GM19328 (cell line): Measurements from ENCODE around the gene ZFR2.

Experiments
- ATAC-seq: cut with Tn5 transposase; IDR thresholded peaks from one replicate; pipeline ENCODE4 v1.9.1; 2021; ENCODE audit warnings: mild to moderate bottlenecking, moderate library complexity; ENCODE audit not compliant: unreplicated experiment

The ZFR2 gene

DNA sequence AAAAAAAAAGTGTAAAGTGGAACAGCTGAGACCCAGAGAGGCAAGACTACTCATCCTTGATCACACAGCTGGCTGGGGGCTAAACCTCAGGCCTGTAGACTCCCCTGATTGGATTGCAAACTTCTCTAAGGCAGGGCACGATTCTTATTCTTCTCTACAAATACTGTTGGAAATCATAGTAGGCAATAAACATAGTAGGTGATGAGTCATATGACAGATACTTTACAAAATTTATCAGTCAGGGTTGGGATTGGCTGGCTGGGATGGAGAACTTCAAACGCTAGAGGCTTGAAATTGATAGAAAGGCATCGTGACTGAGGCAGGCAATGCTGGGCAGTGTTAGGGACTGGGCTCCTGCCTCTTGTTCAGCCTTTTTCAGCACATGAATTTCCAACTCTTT, 76.7 kb downstream of the ZFR2 start:
- no peak for ATAC-seq

DNA sequence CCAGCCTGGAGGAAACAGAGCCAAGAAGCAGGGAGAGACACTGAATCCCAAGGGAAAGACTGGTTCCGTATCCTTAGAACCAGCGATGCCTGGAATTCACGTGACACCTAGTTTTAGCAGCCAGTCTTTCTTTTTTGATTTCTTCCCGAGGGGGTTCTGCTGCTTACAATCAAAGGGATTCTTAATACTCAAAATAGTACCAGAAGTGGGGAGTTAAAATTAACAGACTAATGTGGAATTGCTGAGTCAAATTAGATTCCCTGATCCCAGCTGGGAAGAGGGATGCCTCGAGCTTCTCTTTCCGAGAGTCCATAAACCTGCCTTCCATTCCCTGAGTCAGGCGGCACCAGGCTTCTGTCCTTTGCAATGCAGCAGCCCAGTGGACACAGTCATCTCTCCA, 77.9 kb downstream of the ZFR2 start:
- ATAC-seq = no peak

DNA sequence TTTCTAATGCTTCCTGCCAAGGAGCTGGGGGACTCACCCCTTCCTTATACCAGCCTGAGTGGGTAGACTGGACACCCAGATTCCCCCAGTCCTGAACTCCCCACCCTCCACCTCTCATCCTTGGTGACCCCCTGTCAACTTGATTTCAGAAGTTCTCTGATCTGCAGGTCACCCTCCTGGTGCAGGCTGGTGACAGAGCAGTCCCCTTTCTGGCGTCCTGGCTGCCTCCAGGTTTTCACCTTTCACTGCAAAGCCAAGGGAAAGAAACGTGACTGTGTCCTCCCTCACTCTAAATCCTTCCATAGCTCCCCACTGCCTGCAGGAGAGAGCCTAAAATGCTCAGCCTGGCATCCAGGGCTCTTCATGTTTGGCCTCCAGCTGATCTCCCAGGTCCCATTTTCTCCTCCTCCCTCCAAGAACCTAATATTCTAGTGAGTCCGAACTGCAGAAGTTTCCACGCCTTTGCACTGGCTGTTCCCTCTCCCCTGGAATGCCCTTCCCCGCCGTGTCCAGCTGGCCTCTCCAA, 78.6 kb downstream of the ZFR2 start:
- ATAC-seq = no peak

DNA sequence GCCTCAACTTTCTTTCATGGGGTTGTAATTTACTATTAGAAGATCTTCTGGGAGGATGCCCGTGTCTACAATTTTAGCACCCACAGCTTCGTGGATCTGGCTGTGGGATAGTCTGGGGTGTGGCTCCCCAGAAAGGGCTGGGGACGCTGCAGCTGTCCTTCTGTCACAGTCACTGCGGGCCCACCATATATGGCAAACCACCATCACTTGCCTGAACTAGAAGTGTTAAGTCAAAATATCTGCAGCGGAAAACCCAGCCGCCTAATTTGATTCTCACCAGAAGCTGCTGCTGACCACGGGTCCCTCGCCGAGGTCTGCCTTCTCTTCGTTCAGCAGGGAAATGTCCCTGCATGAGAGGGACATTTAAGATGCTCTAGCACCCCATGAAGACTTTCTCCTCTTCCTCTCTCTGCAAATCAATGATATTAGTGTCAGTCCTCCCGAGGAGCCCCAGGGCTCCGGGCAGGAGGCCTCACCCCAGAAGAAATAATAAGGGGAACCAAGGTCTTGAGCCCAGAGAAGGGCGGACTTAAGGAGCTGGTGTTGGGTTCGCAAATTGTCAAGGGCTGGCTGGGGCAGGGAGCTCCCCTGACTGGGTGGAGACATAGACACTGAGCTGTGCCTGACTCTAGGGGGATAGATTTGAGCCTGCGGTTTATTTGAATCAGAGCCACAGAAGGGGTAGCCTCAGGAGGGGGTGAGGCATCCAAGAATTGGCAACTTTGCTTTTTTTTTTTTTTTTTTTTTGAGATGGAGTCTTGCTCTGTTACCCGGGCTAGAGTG, 79.7 kb downstream of the ZFR2 start:
- ATAC-seq = no peak

DNA sequence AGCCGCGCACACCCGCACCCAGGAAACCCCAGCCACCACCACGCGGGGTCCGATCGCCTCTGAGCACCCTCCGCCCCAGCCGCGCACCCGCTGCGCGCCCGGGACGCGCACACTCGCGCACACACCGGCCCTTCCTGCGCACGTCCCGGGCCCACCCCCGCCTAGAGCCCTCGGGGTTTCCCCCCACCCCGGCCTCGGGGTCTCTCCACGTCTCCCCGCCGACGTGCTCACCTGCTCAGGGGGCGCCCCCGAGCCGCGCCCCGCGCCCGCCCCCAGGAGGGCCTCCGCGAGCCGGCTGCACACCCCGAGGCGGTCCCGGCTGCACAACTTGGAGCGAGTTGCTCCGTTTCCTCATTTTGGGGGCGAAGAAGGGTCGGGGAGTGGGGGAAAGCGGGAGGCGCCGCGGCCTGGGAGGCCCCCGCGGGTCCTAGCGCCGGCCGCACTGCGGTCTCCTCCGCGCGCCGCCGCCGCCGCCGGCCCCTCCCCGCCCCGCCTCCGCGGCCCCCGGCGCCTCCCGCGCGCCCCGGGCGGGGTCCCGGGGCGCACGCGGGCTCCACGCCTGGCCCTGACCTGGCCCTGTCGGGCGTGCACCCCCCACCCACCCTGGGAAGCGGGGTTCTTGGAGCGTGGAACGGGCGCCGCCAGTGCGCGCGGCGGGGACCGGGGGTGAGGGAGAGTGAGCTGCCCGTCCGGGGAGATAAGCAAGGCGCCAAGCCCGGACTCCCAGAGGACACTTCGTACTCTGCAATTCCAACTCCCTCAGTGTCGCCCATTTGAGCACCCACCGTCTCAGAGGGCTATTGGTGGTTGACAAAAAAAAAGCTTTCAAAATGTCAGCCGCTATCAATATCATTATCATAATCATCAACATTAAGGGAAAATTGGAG, 82.7 kb downstream of the ZFR2 start, which contains the start of gene MATK:
Gene MATK, minus strand, starts transcription at position 444 of the 887 bp plus-strand sequence. CDS start 1,246 bp downstream, outside the sequence.
- ATAC-seq = no peak

DNA sequence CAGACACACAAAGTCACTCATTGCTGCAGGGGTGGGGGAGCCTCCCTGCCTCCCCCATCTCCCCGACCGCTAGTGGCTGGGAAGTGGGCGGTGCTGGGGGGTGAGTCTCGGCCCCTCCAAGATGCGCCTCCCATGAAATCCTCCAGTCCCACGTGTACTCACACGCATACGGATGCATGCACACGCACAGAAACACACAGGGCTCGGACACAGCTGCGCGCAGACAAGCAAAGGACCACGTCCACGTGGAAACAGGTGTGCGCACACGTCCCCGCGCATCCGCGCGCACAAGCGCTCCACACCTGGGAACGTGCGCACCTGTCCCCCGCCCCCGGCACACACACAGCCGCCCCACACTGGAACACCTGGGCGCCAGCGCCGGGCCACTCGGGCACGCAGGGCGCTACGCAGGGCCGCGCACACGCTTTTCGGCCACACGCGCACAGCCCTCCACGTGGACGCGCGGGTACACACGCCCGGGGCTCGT, 83.3 kb downstream of the ZFR2 start:
- ATAC-seq = no peak

DNA sequence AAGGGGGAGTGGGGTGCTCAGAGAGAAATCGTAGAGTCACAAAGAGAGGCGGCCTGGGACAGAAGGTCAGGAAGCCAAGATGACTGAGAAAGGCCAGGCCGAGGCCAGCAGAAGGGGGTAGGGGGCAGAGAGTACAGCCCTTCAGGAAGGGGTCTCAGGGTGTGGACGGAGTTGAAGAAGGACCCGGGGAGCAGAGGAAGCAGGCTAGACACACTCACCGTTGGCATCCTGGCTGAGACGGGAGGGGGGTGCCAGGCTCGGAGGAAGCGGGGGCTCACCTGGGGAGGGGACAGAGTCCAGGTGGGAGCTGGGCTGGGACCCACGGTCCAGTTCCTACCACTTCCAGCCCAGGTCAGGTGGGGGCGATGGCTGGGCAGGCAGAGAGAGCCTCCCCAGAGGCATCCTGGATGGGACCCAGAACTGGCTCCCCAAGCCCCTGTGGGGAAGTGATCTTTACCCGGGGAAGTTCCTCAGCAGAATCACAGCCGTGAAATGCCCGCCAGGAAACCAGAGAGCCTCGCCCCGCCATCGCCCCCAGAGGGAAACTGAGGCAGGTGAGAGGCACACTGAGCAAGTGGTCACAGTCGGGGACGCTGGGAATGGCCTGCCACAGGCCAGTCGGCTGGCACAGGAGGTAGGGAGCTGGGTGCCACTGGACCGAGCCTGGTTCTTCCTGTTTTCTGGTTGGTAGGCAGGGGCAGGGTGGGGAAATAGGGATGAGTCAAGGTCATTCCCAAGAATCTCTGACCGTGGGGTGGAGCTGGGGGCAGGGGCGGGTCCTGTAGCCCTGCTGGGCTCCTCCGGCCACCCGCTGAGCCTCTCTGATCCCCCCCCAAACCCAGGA, 84.0 kb downstream of the ZFR2 start:
- ATAC-seq = no peak

DNA sequence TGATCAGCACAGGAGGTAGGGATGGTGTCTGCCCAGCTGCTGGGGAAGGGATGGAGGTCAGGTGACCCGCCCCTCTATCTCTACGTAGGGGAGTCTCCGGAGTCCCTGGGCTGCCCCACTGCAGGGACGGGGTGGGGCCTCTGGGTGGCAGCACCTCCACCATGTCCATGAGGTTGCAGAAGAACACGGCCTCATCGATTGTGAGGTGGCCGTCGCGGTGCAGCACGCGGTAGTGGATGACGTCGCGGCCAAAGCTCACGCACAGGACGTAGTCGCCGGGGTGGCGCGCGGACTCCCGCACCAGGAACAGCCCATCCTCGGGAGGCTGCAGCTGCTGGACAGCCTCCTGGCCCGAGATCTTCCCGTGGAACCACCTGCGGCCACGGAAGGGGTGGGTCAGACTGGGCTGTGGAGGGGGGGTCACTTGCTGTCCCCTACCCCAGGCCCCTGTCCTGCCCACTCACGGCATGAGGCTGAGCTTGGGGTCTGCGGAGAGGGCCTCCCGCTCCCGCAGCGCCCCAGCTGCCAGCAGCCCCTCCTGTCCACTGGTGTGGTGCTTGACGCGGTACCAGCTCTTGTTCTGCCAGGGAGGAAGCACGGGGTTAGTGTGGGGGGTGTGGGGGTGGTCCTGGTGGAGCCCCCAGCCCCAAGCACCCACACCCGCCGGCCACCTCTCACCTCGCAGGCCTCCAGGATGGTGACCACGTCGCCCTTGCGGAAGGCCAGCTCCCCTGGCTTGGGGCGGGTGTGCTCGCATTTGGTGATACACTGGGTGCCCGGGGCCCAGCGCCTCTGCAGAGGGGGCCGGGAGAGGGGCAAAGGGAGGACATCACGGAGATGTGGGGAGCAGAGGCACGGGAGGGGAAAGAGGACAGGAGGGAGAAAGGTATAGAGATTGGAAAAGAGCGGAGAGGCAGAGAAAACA, 84.9 kb downstream of the ZFR2 start:
- ATAC-seq = no peak

DNA sequence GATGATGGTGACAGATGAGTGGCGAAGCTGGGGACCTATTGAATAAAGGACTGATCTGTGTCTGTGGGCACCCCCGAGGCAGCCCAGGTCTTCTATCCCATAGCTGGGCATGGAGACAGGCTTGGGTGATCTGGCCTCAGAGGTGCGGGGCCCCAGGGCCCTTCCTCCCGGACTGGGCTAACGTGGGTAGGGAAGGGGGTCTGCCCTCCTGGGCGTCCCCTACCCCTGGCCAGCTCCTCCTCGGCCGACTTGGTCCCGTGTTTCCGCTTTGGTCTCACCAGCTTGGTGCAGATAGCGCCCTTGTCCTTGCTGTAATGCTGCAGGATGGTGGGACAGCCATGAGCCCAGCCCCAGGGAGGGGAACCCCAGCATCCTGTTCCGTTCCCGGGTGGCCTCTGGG, 85.9 kb downstream of the ZFR2 start:
- ATAC-seq = no peak

DNA sequence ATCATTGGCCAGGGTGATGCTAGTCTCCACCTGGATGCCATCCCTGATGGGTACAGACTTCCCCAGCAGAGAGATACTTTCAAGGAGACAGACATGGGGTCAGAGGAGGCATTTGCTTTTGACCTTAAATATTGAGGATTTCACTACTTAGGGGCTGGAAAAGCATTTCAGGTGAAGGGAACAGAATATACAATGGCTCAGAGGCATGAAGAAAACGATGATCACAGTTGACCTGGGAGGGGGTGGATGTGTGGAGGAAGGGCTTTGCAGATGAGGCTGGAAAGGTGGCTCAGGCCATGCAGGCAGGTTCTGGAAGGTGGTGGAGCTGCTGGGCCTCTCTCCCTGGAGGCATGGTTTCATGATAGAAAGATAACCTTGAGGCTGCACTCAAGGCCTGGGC, 86.5 kb downstream of the ZFR2 start:
- no peak for ATAC-seq

DNA sequence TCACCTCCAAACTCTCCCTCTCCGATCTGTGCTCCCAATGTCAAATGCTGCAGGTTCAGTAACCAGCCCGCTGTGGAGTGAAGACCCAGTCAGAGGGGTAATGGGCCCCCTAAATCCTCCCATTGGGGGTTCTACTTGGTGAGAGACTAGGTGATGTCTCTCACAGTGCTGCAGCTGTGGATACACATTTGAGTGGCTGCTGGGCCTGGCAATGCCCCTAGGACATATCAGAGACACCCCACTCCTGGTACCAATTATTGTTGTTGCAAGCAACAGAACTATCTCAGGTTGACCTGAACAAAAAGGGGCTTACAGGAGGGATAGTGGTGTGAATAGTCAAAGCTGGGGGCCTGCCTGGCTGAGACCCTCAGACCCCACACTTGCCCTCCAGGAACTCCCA, 87.2 kb downstream of the ZFR2 start:
- ATAC-seq = no peak

DNA sequence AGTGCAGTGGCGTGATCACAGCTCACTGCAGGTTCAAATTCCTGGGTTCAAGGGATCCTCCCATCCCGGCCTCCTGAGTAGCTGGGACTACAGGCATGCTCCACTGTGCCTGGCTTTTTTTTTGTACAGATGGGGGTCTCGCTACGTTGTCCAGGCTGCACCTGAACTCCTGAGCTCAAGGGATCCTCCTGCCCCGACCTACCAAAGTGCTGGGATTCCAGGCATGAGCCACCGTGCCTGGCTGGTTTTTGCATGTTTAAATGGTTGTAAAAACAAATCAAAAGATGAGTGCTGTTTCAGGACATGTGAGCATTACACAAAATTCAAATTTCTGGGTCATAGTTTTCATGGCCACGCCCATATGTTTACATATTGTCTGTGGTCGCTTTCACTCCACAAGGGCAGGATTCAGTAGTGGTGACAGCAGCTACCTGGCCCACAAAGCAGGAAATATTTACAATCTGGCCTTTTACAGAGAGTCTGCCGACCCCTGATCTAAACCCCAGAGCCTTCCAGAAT, 88.0 kb downstream of the ZFR2 start:
- no peak for ATAC-seq

DNA sequence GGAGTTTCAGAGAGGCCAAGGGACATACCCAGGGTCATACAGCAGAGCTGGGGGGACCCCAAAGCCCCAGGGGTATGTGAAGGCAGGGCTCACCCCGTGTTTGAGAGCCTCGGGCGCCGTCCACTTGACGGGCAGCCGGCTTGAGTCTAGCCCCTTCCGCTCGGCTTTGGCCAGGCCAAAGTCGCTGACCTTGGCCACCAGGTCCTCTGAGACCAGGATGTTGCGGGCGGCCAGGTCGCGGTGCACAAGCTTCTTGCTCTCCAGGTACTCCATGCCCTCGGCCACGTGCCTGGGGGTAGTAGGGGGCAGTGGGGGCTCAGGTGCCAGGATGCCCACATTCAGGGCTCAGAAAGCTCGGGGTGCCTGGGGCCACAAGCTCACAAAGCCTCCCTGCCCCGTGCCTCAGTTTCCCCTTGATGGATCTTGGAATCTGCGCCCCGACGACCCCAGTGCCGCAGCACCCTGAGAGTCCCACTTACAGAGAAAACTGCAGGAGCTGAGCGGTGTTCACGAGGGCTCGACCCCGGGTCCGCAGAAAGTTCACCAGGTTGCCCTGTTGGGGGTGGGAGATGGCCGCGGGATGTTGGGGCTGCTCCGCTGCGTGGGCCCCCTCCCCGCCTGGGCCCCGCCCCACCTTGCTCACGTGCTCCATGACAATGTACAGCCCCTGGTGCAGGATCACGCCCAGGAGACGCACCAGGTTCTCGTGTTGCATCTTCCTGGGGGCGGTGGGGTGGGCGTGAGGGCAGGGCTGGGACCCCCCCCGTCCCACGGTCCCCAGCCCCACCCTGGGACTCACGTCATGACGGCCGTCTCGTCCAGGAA, 89.7 kb downstream of the ZFR2 start:
- ATAC-seq = no peak

DNA sequence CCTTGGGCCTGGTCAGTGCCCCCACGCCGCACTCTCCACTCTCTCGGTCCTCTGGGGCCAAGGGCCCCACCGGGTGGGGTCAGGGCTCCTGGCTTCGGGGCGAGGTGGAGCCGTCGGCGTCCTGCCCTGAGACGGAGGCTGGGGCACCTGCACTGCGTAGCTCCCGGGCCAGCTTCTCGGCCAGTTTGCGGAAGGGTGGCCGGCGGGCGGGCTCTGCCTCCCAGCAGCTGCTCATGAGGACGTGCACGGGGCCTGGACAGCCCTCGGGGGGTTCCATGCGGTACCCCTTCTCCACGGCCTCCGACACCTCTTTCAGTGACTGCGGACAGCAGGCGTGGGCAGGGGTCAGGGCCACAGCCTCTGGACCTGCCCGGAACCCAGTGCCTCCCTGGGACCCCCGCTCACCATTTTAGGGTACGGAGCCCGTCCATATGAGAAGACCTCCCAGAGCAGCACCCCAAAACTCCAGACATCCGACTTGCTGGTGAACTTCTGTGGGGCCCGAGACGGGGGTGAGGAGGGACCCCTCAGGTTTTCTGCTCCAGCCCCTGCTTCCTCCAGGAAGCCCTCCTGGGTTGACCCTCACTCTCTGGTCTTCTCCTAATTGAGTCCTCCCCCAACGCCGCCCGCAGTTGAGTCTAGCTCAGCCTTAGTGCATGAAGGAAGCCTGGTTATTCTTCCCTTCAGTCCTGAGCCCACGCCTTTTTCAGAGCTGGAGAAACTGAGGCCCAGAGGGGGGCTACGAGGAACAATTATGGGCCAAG, 90.6 kb downstream of the ZFR2 start:
- no peak for ATAC-seq

DNA sequence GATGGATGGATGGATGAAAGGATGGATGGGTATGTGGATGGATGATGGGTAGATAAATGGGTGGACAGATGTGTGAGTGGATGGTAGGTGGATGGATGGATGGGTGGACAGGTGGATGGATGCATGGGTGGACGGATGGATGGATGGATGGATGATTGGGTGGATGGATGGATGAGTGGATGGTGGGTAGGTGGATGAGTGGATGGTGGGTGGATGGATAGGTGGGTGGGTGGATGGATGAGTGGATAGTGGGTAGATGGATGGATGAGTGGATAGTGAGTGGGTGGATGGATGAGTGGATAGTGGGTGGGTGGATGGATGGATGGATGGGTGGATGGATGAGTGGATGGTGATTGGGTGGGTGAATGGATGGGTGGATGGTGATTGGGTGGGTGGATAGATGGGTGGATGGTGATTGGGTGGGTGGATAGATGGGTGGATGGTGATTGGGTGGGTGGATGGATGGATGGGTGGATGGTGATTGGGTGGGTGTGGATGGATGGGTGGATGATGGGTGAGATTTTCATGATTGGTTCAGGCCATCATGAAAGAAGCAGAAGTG, 92.3 kb downstream of the ZFR2 start:
- ATAC-seq = no peak

DNA sequence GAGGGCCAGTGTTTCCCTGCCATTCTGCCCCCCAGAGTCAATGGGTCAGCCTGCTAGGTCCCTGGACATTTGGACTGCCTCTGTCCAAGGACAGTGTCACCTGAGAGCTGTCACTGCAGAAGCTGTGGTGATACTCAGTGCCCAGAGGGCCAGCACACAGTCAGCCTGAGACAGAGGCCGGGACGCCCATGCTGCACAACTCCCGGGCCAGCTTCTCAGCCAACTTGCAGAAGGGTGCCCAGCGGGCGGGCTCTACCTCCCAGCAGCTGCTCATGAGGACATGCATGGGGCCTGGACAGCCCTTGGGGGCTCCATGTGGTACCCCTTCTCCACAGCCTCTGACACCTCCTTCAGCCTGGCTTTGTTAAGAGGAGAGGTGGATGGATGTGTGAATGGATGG, 93.0 kb downstream of the ZFR2 start:
- ATAC-seq = no peak

DNA sequence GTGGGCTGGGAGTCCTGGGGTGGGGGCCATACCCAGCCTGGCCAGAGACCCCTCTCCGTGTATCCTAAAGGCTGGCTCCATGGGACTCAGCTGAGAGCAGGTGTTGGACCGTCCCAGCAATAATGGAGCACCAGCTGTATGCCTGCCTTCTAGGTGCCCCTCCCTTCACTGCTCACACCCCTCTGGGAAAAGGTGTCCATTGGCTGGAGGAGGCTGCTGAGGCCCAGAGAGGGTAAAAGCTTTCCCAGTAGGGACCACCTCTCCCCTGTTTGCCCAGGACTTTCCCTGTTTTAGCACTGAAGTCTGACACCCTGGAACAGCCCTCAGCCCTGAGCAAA, 93.5 kb downstream of the ZFR2 start:
- no peak for ATAC-seq
